Hematopoietic multipotent progenitor cell treated with erythropoietin and hydrocortisone succinate and interleukin-3 and kit ligand, for 6 days (in vitro differentiated cells): ENCODE measurements around the gene TOX2.
A peak's percentile ranks its signal among the peaks of the same experiment; 100 is the strongest.

ENCODE experiments used
- DNase-seq: peaks from one replicate; pipeline ENCODE4 v3.0.0-alpha.2; 2015

Gene TOX2

GRCh38 chr20:43941476-43942200 is 27.0 kb downstream of the TOX2 start:
- DNase-seq = peak; percentile 49

- no peak for DNase-seq
Observed at GRCh38 chr20:43942201-43942590, 27.5 kb downstream of the TOX2 start.

GRCh38 chr20:43942667-43943285 is 28.1 kb downstream of the TOX2 start:
- DNase-seq = peak; percentile 48

- no peak for DNase-seq
Observed at GRCh38 chr20:43943725-43944124, 29.1 kb downstream of the TOX2 start.

DNA sequence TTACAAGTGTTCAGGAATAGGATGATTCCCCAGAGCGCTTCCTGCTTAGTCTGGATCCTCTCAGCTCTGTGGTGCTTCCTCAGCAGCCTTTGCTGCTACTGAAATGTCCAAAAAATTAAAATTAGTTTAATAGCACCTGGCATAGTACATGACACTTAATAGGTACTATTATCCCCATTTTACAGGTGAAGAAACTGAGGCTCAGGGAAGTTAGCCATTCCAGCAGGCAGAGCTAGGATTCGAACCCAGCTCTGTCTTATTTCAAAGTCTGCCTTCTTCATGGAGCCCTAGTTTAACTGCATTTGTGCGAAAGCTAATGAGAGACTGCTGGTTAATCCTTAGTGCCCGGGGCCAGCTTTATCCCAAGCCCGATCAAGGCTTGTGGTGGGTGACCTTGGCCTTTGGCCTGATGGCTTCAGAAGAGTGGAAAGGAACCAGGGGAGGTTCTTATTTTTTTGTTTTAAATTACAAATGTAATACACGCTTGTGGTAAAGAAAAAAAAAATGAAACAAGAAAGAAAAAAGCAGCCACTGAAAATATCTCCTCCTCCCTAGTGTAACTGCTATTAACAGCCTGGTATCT is 30.1 kb downstream of the TOX2 start:
- DNase-seq = no peak

GRCh38 chr20:43945391-43946205 is 30.9 kb downstream of the TOX2 start:
- DNase-seq = no peak

DNA sequence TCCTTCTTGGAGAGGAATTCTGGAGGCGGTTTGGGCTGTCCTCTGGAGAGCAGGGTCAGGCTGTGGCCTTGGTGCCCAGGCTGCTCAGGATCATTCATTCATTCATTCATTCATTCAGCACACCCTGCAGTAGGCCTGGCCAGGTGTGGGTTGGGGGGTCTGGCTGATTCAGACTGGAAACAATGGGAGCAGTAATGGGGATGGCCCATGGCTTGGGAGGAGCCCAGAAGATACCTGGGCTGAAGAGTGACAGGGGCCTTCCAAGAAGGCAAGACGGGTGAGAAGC is 31.5 kb downstream of the TOX2 start:
- DNase-seq = no peak

GRCh38 chr20:43946659-43947315 is 32.1 kb downstream of the TOX2 start:
- no peak for DNase-seq

DNA sequence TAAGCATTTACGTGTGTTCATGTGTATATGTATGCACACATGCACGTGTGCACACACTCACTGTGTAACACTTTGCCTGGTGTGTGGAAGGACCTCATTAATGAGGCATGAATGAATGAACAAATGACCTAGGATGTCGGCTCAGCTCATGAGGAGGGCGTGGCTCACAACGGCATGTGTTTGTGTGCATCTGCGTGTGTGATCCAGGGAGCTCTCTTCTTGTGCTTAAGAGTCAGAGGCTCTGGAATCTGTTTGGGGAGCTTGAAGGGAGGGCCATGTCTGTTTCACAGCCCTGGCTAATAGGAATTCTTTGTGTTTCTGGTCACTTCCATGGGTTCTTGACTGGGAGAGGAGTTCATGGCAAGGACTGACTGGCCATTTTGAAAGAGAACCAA is 32.7 kb downstream of the TOX2 start:
- DNase-seq = no peak

- DNase-seq = no peak
Observed at GRCh38 chr20:43948455-43948854, 33.8 kb downstream of the TOX2 start.

- DNase-seq = no peak
Observed at GRCh38 chr20:43949248-43949647, 34.6 kb downstream of the TOX2 start.

- peak; percentile 85 for DNase-seq
Observed at GRCh38 chr20:43949741-43950618, 35.3 kb downstream of the TOX2 start.

- DNase-seq = no peak
Observed at GRCh38 chr20:43953919-43954592, 39.4 kb downstream of the TOX2 start.

GRCh38 chr20:43954704-43955061 is 40.0 kb downstream of the TOX2 start:
- no peak for DNase-seq

GRCh38 chr20:43955062-43955749 is 40.6 kb downstream of the TOX2 start:
- DNase-seq = peak; percentile 15

GRCh38 chr20:43955750-43956191 is 41.1 kb downstream of the TOX2 start:
- peak; percentile 18 for DNase-seq

DNA sequence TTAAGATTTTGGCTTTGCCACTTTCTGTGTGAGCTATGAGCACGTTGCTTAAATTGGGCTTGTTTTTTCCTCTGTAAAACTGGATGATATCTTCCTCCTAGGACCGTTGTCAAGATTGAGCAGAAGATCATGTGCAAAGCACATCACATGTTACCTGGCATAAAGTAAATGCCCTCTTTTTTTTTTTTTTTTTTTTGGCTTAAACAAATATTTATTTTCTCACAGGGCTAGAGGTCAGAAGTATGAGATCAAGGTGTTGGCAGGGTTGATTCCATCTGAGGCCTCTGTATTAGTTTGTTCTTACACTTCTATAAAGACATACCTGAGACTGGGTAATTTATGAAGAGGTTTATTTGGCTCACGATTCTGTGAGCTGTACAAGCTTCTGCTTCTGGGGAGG is 42.7 kb downstream of the TOX2 start:
- DNase-seq = no peak

DNA sequence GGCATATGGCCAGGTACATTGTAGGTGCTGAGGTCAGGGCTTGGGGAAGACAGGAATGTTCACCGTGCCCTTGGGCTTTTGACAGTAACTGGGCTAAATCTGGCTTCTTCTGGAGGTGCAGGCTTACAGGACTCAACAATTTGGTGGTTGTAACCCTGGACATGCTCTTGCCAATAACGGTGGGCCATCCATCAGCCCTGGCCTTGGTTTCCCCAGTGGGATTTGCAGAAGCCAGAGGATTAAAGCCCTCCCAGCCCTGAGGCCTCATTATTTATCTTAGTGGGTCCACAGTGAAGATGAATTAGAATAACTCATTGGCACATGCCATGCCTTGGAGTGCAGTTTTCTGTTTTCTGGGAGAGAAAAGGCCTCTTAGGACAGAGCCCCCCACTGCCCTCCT is 44.0 kb downstream of the TOX2 start:
- DNase-seq = no peak

DNA sequence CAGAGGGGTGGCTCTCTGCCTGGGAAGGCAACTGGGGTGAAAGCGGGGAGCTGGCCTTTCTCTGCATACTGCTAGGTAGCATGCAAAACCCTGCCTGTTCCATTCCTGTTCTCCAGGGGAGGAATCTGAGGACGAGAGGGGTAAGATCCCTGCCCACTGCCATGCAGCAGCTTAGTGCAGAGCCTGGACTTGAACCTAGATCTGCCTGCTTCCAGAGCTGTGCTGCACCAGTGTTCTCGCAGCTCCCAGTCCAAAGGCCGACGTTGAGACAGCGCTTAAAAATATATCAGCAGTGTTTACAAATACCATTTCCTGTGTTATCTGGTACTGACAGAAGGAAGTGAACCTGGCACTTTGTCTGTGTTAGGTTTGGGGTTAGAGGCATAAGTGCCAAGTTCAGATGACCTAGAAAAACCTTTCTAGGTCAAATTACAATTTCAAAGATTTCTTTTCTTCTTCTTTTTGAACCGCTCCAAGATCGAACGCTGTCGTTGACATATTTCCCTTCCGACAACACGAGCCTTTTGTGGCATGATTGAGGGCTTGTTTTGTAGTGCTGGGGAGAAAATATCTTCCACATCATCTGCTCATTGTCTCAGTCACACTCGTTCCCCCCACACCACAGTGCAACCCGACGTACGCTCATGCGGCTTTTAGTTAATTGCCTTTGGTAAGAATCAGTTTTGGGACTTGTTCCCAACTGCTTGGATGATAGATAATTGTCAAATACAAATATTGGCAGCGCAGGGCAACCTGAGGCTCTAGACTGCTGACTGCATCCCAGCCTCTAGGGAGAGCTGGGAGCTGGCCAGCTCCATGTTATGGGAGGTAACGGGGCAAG is 44.6 kb downstream of the TOX2 start:
- DNase-seq = peak; percentile 71

DNA sequence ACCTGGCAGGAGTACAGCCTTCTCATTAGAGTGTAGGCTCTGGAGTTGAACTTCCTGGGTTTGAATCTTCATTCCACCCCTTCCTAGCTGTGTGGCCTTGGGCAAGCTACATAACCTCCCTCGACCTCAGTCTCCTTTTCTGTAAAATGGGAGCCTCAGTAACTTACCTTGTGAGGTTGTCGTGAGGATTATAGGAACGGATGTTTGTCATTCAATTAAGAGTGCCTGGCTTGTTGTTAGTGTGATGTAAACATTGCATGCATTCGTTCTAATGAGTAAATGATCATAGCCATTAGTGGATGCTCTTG is 45.2 kb downstream of the TOX2 start:
- no peak for DNase-seq
